GM18519 (cell line): ENCODE measurements around the gene PHF21A.

ENCODE experiments used
- ATAC-seq: cut with Tn5 transposase; IDR thresholded peaks from one replicate; pipeline ENCODE4 v1.9.1; 2021; ENCODE audit warnings: mild to moderate bottlenecking, moderate library complexity; ENCODE audit not compliant: unreplicated experiment, low FRiP score

PHF21A gene

DNA sequence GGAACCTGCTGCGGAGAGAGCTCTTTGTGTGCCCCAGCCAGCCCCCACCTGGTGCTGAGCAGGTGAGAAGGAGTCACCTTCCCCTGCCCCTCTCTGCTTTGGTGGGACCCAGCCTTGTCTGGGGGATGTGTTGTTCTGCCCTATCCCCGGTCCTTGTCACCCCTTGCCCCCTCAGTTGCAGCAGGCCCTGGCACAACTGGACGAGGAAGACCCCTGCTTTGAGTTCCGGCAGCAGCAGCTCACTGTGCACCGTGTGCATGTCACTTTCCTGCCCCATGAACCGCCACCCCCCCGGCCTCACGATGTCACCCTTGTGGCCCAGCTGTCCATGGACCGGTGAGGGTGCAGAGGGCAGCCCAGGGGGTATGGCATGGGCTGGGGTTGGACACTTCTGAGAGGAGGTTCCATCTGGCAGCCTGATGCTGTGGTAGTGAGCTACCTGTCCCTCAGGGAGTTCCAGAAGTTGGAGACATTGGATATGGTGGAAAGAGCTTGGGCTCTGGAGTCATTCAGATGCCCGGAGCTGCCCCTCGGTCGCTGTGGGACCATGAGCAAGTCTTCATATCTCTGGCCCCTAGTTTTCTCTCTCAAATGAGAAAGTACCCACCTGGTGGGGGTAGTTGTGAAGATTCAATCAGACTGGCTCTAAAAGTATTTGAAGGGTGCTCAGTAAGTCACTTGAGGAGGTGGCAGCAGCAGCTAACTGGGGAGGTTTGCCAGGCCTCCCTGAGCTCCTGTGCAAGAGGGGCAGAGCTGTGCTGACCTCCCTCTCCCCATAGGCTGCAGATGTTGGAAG lies 194.5 kb downstream of the PHF21A start:
- ATAC-seq = no peak

DNA sequence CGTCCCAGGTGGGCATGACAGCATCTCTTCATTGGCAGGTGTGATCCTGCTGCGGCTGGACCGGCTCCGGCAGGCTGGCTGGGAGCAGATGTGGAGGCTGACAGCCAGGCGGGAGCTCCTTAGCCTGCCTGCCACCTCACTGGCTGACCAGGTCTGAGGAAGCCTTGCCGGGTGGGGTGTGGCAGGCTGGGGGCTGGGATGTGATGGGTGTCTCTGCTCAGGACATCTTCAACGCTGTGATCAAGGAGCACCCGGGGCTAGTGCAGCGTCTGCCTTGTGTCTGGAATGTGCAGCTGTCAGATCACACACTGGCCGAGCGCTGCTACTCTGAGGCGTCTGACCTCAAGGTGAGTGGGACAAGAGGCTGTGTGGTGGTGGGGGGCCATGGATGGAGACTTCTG lies 195.3 kb downstream of the PHF21A start:
- no peak for ATAC-seq

DNA sequence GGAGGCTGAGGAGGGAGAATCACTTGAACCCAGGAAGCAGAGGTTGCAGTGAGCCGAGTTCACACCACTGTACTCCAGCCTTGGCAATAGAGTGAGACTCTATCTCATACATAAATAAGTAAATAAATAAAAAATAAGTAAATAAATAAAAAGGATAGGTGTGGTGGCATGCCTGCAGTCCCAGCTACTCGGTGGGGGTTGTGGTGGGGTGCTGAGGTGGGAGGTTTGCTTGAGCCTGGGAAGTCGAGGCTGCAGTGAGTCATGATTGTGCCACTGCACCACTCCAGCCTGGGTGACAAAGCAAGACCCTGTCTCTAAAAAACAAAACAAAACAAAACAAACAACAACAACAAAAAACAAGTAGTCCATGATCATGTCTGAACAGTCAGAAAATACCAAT lies 195.7 kb downstream of the PHF21A start:
- ATAC-seq = no peak

DNA sequence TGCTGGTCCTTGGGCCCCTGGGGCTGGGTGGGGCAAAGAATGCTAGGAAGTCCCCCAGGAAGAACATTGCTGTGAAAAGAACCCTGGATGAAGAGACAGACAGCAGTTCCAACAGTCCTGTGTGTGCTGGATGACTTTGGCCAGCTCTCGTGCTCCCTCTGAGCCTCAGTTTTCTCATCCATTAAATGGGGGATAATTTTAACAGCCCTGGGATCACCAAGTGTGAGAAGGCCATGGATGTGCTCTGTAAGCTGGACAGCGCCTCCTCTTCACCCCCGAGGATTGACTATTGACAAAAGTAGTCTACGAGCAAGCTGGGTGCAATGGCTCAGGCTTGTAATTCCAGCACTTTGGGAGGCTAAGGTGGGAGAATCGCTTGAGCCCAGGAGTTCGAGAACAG lies 196.3 kb downstream of the PHF21A start:
- ATAC-seq = no peak

DNA sequence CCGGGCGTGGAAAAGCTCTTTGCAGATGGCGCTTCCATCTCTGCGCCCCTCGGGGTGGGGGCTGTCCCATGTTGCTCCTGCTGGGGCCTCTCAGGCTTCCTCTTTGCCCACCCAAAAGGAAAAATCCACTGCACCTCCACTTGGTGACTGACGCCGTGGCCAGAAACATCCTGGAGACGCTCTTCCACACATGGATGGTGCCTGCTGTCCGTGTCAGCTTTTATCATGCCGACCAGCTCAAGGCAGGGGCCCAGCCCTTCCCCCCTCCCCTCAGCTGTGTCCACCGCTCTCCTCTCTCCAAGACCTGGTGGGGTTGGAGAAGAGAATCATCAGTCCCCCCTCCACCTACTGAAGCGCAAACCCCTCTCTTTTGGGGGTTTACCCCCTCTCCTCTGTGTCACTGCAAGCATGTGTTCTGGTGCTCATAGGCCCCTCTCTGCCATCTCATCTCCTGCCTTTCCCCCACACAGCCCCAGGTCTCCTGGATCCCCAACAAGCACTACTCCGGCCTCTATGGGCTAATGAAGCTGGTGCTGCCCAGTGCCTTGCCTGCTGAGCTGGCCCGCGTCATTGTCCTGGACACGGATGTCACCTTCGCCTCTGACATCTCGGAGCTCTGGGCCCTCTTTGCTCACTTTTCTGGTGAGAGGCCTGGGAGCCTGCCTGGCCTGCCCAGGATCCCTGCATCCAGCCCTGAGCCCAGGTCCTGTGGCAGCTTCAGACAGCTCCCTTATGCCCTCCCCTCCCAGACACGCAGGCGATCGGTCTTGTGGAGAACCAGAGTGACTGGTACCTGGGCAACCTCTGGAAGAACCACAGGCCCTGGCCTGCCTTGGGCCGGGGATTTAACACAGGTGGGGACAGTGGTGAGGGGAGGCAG lies 197.0 kb downstream of the PHF21A start:
- no peak for ATAC-seq

DNA sequence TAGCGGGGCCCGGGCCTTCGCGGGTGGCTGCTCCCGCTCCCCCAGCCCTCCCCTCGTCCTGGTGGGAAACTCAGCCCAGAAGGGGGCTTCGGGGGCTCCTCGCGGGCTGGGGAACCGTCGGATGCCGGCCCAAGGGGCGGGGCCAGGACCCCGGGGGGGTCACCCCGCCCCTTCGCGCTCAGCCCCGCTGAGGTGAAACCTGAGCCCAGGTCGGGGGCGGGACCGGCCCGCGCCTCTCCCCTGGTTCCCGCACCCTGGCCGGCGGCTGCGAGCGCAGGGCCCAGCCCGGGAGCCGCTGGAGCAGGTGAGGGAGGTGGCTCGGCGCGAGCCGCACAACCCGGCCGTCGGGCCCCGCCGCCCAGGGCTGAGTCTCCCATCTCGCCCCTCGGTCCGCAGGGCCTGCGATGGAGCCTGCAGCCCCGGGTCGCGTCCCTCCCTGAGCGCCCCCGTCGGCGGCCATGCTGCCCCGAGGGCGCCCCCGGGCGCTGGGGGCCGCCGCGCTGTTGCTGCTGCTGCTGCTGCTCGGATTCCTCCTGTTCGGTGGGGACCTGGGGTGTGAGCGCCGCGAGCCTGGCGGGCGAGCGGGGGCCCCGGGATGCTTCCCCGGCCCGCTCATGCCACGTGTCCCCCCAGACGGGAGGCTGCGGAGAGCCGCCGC lies 198.7 kb downstream of the PHF21A start, which contains the start of gene LARGE2:
LARGE2 (plus strand) TSS at position 232 of the 658 bp plus-strand sequence; CDS start at position 459, 227 bp downstream.
- ATAC-seq = no peak

DNA sequence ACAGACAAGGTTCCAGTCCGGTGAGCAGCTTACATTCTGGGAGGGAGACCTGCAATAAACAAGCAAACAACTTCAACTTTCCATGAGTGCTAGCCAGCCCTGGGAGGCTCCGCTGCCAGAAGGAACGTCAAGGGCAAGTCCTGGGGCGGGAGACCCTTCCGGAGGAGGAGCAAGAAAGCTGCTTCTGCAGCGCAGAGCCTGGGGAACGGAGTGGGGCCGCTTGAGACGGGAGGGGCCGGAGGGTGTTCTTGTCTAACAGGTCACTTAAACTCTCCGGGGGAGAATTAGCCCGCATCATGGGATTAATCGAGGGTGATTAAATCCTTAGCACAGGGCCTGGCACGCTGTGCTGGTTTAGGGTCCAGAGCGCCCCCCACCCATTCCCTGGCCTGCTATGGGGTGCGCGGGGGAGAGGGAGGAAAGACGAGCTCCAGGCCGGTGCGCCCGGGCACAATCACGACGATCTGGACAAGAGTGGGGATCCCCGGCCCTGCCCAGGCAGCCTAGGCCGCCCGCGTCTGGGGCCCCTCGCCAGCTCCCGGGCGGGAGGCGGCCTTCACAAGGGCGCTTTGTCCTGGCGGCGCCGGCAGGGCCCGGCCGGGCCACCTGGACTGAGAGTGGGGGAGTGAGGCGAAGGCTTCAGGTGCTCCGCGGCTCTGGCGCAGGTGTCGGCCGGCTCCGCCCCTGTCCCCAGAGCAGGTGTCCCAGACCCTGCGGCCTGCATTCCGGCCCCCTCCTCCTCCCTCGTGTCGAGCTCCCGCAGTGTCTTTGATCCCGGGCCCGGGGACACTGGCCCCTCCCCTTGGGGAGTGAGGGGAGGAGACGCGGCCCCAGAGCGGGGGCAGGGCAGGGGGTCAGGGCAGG lies 199.5 kb downstream of the PHF21A start:
- ATAC-seq = no peak

DNA sequence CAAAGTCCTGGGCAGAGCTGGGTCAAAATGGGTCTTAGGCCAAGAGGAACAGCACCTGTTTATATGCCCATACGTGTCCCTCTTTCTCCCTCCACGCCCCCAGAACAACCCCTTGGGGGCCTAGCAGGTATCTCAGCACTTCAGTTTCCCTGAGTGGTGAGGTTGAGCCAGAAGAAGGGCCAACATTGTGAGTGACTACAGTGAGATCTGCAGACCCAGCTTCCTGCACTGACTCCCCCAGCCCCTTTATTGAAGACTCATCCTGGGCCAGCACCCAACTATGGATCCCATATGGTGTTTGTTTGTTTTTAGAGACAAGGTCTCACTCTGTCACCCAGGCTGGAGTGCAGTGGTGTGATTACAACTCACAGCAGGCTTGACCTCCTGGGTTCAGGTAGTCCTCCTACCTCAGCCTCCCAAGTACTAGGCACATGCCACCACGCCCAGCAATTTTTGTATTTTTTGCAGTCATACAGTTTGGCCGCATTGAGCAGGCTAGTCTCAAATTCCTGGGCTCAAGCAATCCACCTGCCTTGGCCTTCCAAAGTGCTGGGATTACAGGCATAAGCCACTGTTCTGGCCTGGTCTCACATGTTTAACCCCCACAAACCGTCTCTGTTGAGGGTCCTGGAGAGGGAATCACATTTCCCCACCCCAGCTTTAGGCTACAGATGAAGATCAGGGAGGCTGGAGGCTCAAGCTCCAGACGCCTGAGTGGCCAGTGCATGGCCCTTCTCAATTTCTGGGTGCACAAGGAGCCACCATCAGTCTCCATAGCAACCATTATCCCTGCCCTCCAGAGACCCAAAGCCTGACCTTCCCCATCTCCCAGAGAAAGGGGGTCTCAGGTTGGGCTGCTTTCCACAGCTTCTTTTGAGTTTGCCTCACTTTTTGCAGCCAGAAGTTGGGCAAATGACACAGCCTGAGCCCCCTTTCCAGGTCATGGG lies 200.4 kb downstream of the PHF21A start:
- ATAC-seq = no peak

DNA sequence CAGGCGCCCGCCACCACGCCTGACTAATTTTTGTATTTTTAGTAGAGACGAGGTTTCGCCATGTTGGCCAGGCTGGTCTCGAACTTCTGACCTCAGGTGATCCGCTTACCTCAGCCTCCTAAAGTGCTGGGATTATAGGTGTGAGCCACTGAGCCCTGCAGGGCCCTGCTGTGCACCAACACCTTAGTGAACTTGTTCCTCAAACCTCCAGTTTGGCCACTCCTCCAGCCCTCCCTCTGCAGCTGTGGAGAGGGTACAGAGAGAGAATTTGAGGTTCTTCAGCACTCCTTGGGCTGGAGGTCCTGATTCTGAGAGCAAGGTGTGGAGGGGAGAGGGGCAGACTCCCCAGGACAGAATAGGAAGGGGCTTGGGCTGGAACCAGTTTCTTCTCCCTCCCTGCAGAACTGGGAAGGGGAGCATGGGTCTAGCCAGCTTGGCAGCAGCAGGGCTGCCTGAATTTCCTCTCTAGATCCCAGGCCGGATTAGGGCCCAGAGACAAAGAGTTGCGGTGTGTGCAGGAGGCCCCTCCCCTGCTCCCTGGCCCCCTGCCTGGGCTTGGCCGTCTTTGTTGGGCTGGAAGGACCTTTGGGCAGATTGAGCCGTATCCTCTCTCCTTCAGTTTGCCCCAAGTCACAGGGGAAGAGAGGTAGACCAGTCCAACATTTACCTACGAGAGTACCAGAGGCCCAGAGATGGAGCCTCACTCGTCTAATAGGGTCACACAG lies 201.3 kb downstream of the PHF21A start:
- no peak for ATAC-seq

DNA sequence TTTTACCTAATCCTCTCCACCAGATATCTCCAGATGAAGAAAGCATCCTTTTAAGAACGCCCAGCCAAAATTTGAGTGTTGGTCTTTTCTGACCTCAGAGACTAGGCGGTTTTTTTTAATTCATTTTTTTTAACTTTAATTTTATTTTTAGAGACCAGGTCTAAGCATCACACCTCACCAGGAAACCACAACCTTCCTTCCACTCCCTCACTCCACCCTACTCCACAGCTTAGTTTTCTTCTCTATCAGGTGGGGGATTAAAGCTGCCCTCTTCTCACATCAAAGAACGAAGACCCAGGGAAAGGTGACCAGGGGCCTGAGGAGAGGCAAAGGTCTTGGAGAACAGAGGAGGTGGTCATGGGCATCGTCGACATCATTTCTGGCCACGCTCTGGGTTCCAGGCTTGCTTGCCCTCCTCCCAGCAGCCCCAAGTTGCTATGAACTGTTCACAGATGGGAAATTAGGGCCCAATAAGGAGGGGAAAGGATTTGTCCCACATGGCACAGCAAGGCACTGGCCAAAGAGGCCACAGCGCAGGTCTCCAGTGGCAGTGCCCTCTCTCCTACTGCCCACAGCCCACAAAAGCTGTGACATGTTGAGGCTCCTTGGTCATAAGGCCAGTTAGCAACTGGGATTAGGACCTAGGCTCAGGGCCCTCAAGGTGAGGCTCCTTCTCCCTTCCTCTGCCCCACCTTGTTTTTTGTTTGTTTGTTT lies 202.1 kb downstream of the PHF21A start:
- ATAC-seq = no peak

DNA sequence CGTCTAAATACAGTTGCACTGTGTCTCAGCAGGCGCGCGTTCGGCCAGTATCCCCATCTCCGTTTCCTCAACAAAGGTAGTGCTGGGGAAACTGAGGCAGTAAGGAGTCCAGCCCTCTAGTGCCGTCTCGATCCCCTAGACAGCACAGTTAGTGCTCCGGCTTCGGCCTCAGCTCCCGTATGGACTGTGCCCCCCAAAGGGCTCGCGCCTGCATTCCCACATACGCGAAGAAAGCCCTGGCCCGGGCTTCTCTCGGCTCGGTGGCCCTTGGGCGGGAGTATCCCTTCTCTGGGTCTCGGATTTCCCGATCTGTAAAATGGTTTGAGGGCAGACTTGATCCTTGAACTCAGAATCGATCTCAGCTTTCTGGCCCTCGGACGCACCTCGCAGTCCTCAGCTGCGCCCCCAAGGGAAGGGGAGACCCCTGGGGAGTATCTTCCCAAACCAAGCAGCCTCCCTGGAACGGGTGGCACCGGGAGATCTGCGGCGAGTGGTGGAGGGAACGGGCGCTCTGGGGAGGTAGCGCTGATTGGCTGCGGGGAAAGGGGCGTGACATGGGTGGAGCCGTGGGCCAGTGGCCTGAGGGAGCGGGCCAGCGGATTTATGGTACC lies 202.8 kb downstream of the PHF21A start:
- no peak for ATAC-seq

DNA sequence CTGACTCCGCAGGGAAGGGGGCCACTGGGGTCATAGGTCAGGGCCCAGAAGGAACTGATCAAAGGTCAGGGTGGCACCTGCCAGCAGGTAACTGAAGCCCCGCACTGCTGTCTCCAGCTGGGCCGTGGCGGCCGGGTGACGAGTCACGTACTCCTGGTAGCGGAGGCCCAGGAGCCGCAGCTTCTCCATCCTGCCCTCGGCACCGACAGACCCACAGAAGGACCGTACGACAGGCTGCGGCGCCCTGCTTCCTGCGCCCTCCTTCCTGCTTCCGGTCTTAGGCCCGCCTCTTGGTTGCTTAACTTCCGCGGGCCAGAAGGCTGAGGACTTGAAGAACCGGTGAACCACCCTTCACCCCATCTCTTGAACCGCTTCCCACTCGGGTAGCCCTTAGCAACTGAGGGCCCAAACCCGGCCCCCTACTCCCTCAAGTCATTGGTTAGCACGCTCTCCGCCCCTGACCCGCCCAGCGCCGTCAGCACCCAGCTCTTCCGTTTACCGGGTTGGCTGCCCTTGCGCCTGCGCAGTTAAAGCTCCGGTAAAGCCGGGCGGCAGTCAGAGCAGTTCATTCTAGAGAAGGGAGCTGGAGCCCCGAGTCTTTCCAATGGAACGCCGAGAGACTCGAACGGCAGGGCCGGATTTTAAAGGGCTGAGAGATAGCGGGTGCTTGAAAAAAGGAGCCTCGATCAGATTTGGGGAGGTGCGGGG lies 203.5 kb downstream of the PHF21A start, which contains the start of gene PEX16:
PEX16 (minus strand) TSS at position 255 of the 708 bp plus-strand sequence; CDS start at position 189, 66 bp downstream.
- ATAC-seq = peak; percentile 87

DNA sequence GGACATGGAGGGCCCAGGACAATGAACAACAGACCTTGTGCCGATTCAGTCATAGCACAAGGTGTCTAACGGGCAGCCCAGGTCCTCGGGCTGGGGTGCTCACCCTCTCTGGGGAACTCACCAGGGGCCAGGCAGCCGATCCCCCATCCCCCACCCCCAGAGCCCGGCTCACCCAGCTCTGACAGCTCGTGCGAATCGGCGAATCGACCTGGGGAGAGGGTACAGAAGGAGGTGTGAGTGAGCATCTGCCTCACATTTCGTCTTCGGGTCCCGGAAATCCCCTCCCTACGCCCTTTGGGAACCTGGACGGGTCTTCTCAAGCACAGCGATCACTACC lies 204.0 kb downstream of the PHF21A start:
- ATAC-seq = no peak

DNA sequence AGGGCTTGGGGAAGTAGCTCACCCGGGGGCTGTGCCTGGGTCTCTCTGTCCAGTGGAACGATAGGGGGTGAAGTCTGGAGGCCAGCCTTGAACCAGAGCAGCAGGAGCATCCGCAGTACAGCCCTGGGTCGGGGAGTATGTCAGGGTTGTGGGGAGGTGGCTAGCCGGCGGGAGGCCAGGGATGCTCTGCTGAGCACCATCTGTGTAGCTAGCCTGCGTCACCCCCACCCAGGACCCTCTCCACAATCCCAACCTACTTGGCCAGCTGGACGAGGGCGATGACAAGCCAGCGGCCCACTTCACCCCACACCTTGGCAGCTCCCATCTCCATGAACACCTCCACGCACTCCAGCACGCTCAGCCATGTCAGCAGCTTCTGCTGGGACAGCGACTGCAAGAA lies 205.8 kb downstream of the PHF21A start:
- no peak for ATAC-seq

DNA sequence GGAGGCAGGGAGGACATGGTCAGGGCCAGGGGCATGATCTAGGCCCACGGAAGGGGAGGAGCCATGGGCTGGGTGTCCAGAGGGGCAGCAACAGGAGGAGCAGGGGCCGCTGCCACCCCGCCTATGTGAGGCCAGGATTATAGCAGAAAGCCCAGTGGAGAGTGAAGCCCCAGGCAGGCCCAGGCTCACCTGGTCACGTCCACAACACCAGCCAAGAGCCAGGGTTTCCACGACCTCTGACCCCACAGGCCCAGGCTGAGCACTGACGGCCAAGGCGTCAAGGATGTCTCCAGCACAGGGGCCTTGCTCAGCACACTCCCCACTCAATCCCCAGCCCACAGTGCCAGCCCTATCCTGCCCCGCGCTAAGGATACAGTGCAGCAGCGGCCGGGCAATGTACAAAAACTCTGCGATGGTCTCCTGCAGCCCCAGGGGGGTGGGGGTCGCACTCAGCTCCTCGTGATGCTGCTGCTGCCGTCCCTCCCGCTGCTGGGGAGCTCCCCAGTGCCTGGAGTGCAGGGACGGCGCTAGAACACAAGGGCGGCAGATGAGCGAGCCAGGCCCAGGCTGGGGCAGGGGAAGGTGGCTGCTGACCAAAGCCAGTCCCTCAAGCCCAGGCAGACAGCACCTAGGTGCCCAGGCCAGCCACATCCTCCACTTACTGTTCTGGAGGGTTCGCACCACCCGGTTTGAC lies 207.2 kb downstream of the PHF21A start:
- ATAC-seq = no peak

DNA sequence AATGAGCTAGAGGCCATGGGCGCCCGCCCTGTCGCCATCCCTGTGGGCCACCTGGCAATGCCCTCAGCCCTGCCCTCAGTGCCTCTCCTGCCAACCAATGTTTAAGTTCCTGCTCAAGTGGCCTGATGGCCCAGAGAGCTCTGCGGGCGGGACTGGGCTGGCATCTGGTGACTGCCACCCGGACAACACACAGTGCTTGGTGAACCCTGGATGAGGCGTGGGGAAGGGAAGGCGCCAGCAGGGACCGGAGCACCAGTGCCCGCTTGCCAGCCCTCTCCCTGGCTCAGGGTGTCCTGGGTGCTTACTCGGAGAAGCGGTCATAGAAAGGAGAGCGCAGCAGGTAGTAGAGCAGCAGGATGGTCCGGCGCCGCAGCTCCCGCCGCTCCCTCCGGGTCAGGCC lies 207.7 kb downstream of the PHF21A start:
- ATAC-seq = no peak
